ENCODE data around the gene TUBGCP2. TPM values are rescaled to one million over a fixed set of nuclear protein-coding genes. Genes with fewer than 3 reads are reported as not detected.

TUBGCP2 gene
- total RNA-seq, 1 donor from 2014 or later = 55.4 TPM

GRCh38 chr10:133231244-133231945 lies 77.3 kb downstream of the TUBGCP2 start:
- Mint-ChIP-seq H3K27me3 (ENCODE audit: insufficient read depth, low read depth) (peaks cover 73% of the 10 kb centered on the region), H3K4me3 (peak overlapping the region; percentile 74), H3K4me1 (peaks cover 9% of the 10 kb centered on the region), H3K27ac (no peak overlapping the region), H3K9me3 (peaks cover 9% of the 10 kb centered on the region), H3K36me3 (no peaks in the 10 kb centered on the region)
- H3K9me3 ChIP-seq (ENCODE audit: low read depth) = no peaks in the 10 kb centered on the region
- H3K9ac ChIP-seq = no peak overlapping the region
- no peak overlapping the region for H2AFZ ChIP-seq (replicated peaks)
- no peak overlapping the region for H3K27ac ChIP-seq
- no peaks in the 10 kb centered on the region for H3K36me3 ChIP-seq
- no peak overlapping the region for H3K4me2 ChIP-seq
- DNase-seq (ENCODE audit: low spot score) = no peak
- peaks cover 19% of the 10 kb centered on the region for H4K20me1 ChIP-seq (ENCODE audit: low read depth)
- peaks cover 18% of the 10 kb centered on the region for H3K4me1 ChIP-seq
- no peak for TF ChIP-seq CTCF (IDR thresholded peaks at IDR 0.05)
- TF ChIP-seq EZH2phosphoT487 (IDR thresholded peaks at IDR 0.05) = peak; percentile 97
- peak; percentile 99 for TF ChIP-seq EZH2 (IDR thresholded peaks at IDR 0.05)
- peaks cover 11% of the 10 kb centered on the region for H3F3A ChIP-seq (ENCODE audit: low read depth)
- no peaks in the 10 kb centered on the region for H3K79me2 ChIP-seq (ENCODE audit: low read depth)
- no peak overlapping the region for H3K4me3 ChIP-seq
- H3K27me3 ChIP-seq = peaks cover 100% of the 10 kb centered on the region

GRCh38 chr10:133230387-133231195 lies 78.1 kb downstream of the TUBGCP2 start:
- Histone ChIP-seq H3K4me1 (peaks cover 13% of the 10 kb centered on the region), H3K9me3 (ENCODE audit: low read depth) (no peaks in the 10 kb centered on the region), H3K4me2 (peak overlapping the region; percentile 82), H3K4me3 (peak overlapping the region; percentile 48), H2AFZ (replicated peaks) (peak overlapping the region; percentile 79), H3K9ac (no peak overlapping the region), H3K79me2 (ENCODE audit: low read depth) (no peaks in the 10 kb centered on the region), H3K27ac (no peak overlapping the region), H3F3A (ENCODE audit: low read depth) (peaks cover 8% of the 10 kb centered on the region), H4K20me1 (ENCODE audit: low read depth) (peaks cover 13% of the 10 kb centered on the region), H3K27me3 (peaks cover 94% of the 10 kb centered on the region), H3K36me3 (no peaks in the 10 kb centered on the region)
- Mint-ChIP-seq H3K4me1 (peaks cover 14% of the 10 kb centered on the region), H3K36me3 (no peaks in the 10 kb centered on the region), H3K4me3 (no peak overlapping the region), H3K9me3 (peaks cover 9% of the 10 kb centered on the region), H3K27me3 (ENCODE audit: insufficient read depth, low read depth) (peaks cover 69% of the 10 kb centered on the region), H3K27ac (no peak overlapping the region)
- peak; percentile 75 for DNase-seq (ENCODE audit: low spot score)
- TF ChIP-seq EZH2phosphoT487 (IDR thresholded peaks at IDR 0.05) = no peak
- TF ChIP-seq EZH2 (IDR thresholded peaks at IDR 0.05) = peak; percentile 49

GRCh38 chr10:133230044-133230361 lies 78.7 kb downstream of the TUBGCP2 start, which contains the start of gene UTF1:
Gene UTF1 (plus strand): TSS chr10:133230217. CDS start chr10:133230289, 72 bp downstream.
- H3K4me1 Mint-ChIP-seq = peaks cover 14% of the 10 kb centered on the region
- TF ChIP-seq EZH2 (IDR thresholded peaks at IDR 0.05) (no peak), EZH2phosphoT487 (IDR thresholded peaks at IDR 0.05) (no peak), CTCF (IDR thresholded peaks at IDR 0.05) (no peak)
- H3K4me3 Mint-ChIP-seq = peak within 1 kb of the TSS; percentile 71
- H4K20me1 ChIP-seq (ENCODE audit: low read depth) = peaks cover 13% of the 10 kb centered on the region
- no peaks in the 10 kb centered on the region for H3K36me3 Mint-ChIP-seq
- peaks cover 8% of the 10 kb centered on the region for H3F3A ChIP-seq (ENCODE audit: low read depth)
- peaks cover 9% of the 10 kb centered on the region for H3K9me3 Mint-ChIP-seq
- peak within 1 kb of the TSS; percentile 82 for H3K4me2 ChIP-seq
- no peaks in the 10 kb centered on the region for H3K36me3 ChIP-seq
- H3K27me3 ChIP-seq = peaks cover 88% of the 10 kb centered on the region
- peak within 1 kb of the TSS; percentile 48 for H3K4me3 ChIP-seq
- peaks cover 13% of the 10 kb centered on the region for H3K4me1 ChIP-seq
- no peak within 1 kb of the TSS for H3K9ac ChIP-seq
- no peak within 1 kb of the TSS for H3K27ac Mint-ChIP-seq
- peak within 1 kb of the TSS; percentile 79 for H2AFZ ChIP-seq (replicated peaks)
- H3K27me3 Mint-ChIP-seq (ENCODE audit: insufficient read depth, low read depth) = peaks cover 67% of the 10 kb centered on the region
- no peak within 1 kb of the TSS for H3K27ac ChIP-seq
- H3K9me3 ChIP-seq (ENCODE audit: low read depth) = no peaks in the 10 kb centered on the region
- no peaks in the 10 kb centered on the region for H3K79me2 ChIP-seq (ENCODE audit: low read depth)
- DNase-seq (ENCODE audit: low spot score) = peak; percentile 56

Measured in neural progenitor cell (in vitro differentiated cells).